ENCODE results near the gene APOL1.

DNA sequence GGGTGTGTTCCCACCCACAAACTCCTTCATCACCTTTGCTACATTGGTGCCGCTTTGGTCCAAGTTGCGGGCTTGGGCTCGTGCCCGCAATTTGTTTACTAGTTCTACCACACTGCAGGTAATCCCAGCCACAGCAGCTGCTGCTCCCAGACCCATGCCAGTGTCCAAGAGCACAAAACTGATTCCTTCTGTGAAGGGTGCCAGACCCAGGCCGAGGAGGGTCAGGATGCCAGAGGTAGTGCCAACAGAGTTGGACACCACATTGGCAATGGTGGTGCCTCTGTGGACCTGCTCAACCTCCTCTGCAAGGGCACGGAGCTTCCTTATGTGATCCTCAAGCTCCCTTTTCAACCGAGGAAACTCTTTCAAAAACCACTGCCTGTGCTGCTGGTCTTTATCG lies 25.1 kb upstream of the APOL1 start:
- TF ChIP-seq EZH2 (IDR thresholded peaks at IDR 0.05; ENCODE audit: borderline replicate concordance, low read depth, low read length, severe bottlenecking) (no peak), GATA2 (IDR thresholded peaks at IDR 0.05; ENCODE audit: insufficient read depth, insufficient read length, low read depth, low read length) (no peak)
